HL-60/S4 treated with retinoic acid at 250 ng/mL for 4 days and 3 days (cell line): ENCODE results near the gene CADM4.

Source experiments
- in situ Hi-C: fragments of 300-500 bp; cut with MboI; formaldehyde crosslinking; loops from 2 replicates; pipeline ENCODE4 v1.7.0; 2022; ENCODE audit warnings: low sequenced_read_pairs

CADM4 gene

DNA sequence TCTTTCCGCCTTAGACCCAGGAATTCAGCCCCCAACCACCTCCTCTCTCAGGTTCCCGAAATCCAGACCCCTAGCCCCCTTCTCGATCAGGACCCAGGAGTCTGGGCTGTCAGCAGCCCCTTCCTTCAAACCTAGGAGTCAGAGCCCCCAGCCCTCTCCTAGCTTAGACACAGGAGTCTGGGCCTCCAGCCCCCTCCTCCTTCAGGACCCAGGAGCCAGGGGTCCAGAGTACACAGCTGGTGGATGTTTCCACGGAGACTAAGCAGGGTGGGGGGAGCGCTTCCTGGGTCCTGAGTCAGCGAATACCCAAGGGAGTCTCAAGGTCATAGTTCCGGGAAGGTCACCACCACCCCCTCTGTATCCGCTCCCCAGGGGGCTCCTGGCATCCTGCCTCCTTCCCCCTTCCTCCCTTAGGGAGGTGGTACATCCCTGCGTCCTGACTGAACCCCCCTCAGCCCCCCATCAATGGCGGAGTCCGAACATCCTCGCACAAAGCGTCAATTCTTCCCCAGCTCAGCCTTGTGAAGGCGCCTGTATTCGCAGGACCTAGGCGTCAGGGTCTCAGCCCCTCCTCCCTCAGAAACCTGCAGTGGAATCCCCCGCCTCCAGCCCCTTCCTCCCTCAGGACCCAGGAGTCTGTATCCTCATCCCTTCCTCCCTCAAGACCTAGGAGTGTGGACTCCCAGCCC, 4.6 kb downstream of the CADM4 start:
- in situ Hi-C loops, result no loop called here

DNA sequence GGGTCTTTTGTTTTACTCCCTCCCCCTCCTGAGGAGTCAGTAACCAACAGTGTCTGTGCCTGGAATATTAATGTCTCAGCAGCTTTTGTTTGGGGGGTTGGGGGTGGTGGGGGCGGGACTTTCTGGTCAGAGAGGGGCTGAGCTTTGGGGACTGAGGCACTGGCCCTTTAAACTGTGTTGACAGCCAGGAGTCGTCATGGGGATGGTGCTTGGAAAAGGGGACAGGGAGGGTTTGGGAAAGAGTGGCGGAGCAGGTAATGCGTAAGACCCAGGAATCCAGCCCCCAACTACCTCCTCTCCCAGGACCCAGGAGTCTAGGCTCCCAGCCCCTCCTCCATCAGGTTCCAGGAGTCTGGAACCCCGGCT, 5.2 kb downstream of the CADM4 start:
- in situ Hi-C loops, result no loop called here

DNA sequence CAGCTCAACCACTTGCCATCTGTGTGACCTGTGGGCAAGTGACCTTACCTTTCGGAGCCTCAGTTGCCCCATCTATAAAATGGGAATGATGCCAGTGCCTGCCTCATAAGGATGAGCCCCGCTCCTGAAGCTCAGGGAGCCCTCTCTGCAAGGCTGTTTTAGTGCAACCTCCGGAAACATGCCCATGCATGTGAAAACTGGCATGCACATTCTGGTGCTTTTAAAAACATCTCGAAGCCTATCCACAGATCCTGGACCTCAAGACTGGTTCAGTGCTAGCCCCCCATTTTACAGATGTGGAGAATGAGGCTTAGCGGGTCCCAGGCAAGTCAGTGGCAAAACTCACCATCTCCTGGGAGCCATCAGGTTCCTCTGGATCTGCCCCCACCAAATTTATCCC, 5.6 kb downstream of the CADM4 start:
- in situ Hi-C loops, result no loop called here

DNA sequence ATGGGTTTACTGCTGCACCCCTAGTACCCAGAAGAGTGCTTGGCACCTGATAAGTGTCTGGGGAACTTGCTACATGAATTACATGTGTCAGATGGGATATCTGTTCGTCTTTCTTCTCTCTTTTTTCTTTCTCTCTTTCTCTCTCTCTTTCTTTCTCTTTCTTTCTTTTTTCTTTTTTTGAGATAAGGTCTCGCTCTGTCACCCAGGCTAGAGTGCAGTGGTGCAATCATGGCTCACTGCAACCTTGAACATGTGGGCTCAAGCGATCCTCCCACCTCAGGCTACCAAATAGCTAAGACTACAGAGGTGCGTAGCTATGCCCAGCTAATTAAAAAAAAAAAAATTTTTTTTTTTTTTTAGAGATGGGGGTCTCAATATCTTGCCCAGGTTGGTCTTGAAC, 6.1 kb downstream of the CADM4 start:
- in situ Hi-C loops, result no loop called here

DNA sequence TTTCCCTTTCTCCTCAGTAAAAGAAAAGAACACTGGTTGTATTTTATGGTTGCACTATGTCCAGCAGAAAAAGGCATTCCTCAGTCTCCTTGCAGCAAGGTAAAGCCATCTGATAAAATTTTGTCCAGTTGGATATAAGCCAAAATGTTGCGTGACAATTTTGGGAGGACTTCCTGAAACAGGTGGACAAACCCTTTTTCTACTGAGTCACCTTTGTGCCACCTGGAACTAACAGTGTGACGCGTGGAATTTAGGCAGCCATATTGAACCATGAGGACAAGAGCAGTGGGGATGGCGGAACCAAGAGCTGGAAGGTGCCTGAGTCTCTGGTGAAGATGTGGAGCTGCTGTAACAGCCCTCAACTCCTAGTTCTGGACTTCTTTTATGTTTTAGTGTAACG, 8.2 kb downstream of the CADM4 start:
- in situ Hi-C loops, result no loop called here

DNA sequence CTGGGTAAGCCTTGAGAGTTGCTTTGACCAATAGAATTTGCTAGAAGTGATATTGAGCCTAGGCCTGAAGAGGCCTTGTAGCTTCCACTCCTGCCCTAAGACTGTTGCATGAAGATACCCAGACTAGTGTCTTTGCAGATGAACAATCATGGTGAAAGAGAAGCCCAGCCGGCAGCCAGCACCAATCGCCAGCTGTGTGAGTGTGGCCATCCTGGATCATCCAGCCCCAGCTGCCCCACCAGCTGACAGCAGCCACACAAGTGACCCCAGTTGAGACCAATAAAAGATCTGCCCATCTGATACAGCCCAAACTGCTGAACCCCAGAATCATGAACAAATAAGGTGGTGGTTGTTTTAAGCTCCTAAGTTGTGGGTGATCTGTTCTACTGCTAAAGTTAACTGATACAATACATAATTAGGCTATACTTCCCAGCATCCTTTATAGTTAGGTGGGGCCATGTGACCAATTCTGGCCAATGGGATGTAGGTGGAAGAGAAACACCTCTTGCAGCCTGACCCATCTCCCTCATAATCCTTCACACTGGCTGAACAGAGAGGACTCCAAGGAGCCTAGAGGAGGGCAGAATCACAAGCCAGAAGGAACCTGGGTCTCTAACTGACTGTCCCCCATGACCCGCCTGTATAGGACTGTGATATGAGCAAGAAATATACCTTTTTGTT, 10.9 kb downstream of the CADM4 start:
- in situ Hi-C loops, result no loop called here

DNA sequence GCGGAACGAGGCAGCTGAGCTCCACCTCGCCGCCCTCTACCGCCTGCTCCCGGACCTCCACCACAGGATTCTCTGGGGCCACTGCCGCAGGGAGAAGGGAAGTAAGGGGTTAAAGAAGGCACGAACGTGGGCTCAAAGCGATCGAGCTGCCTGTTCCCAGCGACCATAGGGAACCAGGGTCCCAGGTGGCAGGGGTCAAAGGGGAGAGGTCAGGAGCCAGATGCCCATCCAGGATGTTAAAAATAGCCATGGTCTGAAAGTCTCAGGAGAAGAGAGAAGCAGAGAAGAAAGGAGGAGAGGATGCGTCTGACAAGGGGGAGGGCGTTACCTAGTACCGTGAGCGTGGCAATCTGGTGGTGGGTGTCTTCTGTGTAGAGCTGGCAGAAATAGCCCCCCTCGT, 12.8 kb downstream of the CADM4 start:
- in situ Hi-C loops, result no loop called here

DNA sequence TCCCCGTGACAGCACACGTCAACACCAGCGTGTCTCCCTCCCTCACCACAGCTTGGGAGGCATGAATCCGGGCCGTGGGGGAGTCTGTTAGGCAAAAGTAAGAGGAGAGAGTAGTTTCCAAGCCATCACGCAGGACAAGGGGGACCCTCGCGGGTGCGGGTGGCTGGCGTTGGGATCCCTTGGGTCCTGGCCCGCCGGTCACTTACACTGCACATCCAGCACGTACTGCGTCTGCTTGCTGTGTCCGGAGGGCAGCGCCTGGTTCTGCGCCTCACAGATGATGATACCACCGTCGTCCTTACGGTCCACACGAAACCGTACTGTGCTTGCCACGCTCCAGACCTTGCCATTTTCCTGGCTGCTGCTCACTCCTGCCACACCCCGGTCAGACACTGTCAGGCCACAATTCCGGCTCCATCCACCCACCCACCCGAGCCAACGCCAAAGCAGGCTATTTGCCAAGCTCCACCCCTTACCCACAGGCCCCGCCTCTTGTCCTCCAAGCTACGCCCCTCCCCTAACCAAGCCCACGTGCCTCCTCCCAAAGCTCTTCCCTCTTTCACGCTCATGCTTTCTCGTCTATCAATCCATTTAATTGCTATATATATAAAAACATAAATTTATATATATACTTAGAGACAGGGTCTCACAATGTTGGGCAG, 13.6 kb downstream of the CADM4 start:
- in situ Hi-C loops, result no loop called here

DNA sequence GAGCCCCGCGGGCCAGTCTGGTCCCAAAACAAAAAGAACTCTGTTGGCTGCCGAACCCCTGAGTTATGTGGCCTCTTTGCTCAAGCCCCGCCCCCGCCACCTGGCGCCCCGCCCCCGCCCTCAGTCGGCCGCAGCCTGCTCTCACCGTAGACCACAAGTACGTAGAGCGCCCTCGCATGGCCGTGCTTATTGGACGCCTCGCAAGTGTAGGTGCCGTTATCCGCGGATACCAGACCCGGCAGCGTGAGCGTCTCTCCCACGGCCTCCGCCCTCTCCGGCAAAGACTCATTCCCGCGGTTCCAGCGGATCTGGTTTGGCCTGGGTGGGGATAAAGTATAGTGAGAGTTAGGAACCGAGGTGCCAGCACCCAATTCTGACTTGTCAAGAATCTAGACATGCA, 14.7 kb downstream of the CADM4 start:
- in situ Hi-C loops, result no loop called here

DNA sequence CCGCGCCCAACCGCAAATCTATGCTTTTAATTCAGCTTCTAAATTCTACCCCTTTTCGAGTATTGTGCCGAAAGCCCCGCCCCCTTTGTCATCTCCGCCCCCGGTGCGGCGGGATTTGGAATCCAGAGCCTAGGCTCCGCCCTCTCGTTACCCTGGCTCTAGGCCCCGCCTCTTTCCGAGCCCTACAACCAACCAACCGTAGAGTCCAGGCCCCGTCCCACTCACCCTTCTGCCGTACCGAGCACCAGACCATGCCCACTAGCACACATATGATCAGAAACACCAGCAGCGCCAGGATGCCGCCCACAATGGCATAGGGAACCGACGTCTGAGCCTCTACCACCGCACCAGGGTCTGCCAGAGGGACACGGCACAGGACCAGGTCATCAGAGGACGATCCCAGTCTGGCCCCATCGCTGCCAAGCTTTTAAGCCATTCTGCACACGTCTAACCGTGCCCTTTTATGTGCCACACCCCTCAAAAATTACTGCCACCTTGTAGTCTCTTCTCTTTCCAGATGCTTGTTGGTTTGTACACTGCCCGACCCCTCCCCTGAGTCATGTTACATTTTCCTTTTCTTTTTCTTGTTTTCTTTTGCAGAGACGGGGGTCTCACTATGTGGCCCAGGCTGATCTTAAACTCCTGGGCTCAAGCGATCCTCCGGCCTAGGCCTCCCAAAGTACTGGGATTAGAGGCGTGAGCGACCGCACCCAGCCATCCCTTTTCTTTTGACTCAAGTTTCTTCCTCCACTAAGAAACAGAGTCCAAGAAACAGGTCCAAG, 15.6 kb downstream of the CADM4 start:
- in situ Hi-C loops, result no loop called here

DNA sequence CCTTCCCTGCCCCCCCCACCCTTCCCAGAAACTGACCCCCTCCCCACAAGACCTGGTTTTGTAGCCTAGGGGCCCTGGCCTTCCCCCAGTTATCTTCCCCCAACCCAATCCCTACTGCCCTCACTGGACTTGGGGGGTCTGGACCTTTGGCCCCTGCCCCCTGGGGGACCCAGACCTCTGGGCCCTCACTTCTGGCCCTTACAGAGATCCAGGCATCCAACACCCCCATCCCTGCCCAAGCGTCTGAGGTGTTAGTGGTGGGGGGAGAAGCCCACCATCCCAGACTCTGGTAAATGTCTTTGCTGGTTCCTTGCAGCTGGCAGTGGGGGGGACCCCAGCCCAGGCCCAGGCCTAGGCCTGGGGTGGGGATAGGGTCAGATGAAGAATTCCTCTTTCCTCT, 16.7 kb downstream of the CADM4 start:
- in situ Hi-C loops, result no loop called here

DNA sequence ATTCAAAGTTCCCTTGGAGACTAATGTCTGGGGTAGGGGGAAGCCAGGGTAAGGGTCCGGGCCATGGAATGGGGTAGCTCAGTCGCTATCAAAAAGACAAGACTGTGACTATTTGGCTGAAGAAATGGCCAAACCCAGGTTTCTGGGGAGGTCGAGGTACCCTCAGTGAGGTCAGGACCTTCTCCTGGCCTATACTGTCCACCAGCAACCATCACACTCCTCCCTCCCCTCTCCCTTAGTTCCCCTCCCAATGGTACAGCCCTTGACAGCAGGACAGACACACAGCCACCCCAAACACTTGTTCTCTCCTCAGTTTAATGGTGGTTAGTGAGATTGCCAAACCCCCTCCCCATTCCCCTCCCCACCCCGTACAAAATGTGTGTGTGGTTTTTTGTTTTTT, 17.6 kb downstream of the CADM4 start:
- in situ Hi-C loops, result no loop called here

DNA sequence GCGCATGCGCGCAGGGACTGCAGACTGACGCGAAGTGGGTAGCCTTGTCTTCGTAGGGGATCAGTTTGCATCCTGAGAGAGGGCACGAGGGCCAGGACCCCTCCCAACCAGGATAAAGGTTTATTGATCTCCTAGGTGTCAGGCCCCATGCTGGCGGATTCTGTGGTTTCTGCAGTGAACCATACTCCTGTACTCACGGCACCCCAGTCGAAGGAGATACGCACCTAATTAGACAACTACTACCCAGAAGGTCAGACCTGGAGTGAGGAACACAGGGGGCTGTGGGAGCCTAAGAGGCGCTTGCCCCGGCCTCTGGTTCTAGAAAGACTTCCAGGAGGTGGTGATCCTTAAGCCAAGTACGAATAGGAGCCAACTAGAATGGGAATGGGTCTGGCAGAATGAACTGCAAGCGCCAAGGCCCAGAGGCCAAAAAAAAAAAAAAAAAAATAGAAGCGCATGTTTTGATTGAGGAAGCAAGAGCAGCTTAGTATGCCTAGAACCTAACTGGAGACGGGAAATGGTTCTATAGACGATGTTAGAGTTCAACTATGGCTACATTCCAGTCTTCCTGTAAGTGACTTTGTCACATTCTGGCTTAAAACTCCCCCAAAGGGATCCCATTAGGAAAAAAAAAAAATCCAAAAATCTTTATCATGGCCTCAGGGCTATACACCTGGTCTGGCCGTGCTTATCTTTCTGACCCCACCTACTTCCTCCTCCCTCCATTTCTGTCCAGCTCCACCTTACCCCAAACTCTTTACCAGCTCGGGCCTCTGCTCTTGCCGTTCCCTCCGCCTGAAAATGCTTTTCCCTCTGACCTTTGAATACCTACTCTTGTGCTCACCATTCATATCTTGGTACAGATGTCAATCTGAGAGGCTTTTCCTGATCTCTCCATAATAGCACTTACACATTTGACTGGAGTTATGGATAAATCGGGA, 19.3 kb downstream of the CADM4 start:
- in situ Hi-C loops, result no loop called here

DNA sequence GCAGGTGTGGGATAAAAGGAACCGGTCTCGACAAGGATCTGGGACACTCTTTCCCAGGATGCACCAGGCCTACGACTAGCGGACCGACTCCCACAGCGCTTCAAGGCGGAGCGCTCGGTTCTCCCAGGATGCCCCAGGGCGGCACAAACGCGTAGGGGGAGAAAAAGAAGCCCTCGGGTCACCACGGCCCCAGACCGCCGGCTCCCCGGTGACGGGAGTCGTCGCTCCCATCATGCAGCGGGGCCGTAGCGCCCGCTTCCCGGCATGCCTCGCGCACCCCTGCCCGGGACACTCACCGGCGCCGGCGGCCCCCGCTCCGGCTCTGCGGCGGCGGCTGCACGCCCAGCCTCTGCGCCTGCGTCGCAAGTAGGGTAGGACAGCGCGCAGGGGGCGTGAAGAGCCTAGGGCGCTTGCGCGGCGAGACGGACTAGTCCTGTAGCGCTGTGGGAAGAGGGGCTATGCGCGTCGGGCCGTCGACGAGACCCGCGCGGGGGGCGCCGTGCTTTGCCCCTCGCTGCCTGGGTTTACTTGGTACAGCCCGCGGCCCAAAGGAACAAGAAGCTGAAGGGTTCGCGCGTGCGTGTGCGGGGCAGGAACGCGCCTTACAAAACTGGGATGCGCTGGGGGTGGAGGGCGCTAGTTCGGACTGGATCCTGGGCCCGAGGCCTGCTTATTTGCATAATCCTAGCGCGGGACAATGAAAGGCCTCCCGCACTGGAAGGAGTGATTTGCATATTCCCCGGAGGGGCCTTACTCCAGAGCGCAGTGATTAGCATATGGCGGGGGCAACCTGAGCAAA, 20.2 kb downstream of the CADM4 start, which contains the start of gene ZNF428:
ZNF428 (minus strand) TSS at position 368 of the 799 bp plus-strand sequence. CDS start 5,325 bp downstream, outside the sequence.
- in situ Hi-C loops, result no loop called here

DNA sequence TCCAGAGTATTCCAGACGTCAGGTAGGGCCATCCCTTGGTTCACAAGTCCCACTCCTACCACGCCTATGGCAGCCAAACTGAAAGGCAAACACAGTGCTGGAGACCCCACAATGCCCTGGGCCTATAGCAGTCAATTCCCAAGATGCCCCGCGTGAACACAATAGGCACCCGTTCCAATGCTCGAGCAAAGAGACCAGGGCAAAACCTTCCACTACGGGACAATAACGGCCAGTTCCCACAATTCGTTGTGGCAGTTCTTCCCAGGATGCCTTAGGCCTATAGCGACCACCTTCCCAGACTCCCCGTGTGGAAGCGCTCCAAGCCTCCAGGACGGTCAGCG, 20.8 kb downstream of the CADM4 start:
- in situ Hi-C loops, result no loop called here

DNA sequence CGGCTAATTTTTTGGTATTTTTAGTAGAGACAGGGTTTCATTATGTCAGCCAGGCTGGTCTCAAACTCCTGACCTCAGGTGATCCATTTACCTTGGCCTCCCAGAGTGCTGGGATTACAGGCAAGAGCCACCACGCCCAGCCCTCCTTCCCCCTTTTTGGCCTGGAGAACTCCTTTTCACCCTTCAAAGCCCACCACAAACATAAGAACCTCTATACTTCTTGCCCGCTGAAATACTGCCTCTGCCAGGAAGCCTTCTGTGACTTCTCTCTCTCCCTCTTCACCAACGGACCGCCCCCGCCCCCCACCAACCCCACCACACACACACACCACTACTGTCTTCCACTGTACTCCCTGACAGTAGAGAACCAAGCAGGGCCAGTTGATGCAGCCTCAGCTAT, 22.7 kb downstream of the CADM4 start:
- in situ Hi-C loops, result no loop called here

DNA sequence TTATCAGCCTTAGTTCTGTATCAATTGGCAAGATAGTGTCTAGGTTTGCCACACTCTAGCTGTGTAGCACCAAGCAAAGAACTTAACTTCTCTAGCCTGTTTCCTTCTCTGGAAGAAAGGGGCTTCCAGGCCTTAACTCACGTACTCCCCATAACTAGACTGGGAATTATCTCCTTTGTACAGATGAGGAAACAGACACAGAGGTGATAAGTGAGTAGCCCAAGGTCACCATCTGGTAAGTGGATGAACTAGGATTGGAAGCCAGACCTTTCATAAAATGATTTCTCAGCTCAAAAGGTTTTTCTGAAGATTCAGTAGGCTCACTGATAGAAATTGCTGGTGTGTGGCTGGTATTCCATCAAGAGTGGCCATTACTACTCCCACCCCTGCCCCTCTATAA, 23.3 kb downstream of the CADM4 start:
- in situ Hi-C loops, result no loop called here

DNA sequence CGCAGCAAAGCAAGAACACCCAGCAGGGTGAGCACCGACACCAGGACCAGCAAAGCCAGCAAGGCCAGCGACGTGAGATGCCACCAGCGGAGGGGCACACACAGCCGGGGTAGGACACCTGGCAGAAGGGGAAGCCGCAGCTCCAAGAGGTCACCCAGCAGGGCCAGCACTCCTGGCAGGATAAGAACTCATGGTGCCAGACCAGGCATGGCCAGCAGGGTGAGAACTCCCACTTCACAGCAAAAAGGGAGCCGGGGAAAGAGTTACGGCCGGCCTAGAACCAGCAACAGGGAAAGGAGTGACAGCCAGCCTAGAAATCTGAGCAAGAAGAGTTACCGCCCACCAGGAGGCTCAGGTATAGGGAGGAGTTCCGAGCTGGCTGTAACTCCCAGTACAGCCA, 27.3 kb downstream of the CADM4 start:
- in situ Hi-C loops, result no loop called here

DNA sequence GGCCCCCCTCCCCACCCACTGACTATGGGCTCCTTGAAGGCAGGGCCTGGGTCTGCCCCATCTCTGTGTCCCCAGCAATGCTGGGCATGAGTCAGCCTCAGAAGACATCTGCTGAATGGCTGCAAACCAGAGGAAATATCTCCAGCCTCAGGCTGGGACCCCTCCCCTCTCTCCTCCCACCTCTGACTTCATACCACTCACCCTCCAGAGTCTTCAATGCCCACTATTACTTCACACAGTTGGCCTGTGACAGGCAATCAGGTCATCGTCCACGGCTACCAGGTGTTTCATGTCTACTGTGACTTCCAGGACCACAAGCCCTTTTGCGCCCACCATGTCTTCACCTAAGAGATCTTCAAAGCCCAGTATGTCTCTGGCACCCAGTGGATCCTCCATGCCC, 27.9 kb downstream of the CADM4 start, which contains the start of gene SRRM5:
SRRM5 (plus strand) TSS at position 301 of the 400 bp plus-strand sequence; CDS start at position 335, 34 bp downstream.
- in situ Hi-C loops, result no loop called here

DNA sequence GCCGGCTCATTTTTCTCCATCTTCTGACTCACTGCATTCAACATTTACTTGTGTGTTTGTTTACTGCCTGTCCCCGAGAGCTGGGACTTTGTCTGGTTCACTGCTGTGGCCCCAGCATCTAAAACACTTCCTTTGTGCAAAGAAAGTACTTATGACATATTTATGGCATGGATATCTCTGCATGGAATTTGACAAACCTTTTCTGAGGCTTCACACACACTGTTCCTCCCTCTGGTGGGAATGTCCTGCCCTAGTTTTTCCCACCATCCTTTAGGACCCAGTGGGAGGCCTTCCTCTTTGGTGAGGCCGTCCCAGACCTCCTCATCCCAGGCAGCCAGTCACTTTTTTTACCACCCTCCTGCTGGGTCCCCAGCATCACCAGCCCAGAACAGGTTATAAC, 29.2 kb downstream of the CADM4 start:
- in situ Hi-C loops, result no loop called here
